Testis (tissue), 2 donors: ENCODE data around the gene ACYP2.

ENCODE experiments used
- POLR2A ChIP-seq: fragments of 450-650 bp; IDR thresholded peaks from one replicate; pipeline ENCODE4 v1.6.1; 2017; ENCODE audit warnings: antibody characterized with exemption, mild to moderate bottlenecking, moderate library complexity
- TF ChIP-seq, protein P1 (sequence below), 3 experiments: fragments of 450-650 bp in 2 of 3; fragments of 200-600 bp in 1 of 3; sonication (generic) in 1 of 3; IDR thresholded peaks; one replicate each; pipeline ENCODE4 v1.5.1; 2016 to 2019; ENCODE audit warnings: antibody characterized with exemption in 3 of 3, mild to moderate bottlenecking in 2 of 3, moderate library complexity in 1 of 3

GRCh38 chr2:54284826-54285225, 169.4 kb downstream of the ACYP2 start:
- TF ChIP-seq, protein P1, sequence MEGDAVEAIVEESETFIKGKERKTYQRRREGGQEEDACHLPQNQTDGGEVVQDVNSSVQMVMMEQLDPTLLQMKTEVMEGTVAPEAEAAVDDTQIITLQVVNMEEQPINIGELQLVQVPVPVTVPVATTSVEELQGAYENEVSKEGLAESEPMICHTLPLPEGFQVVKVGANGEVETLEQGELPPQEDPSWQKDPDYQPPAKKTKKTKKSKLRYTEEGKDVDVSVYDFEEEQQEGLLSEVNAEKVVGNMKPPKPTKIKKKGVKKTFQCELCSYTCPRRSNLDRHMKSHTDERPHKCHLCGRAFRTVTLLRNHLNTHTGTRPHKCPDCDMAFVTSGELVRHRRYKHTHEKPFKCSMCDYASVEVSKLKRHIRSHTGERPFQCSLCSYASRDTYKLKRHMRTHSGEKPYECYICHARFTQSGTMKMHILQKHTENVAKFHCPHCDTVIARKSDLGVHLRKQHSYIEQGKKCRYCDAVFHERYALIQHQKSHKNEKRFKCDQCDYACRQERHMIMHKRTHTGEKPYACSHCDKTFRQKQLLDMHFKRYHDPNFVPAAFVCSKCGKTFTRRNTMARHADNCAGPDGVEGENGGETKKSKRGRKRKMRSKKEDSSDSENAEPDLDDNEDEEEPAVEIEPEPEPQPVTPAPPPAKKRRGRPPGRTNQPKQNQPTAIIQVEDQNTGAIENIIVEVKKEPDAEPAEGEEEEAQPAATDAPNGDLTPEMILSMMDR (IDR thresholded peaks at IDR 0.05), result no peak
- no peak for TF ChIP-seq POLR2A
